NCI-H524 treated with DMSO at 0.1 percent for 48 hours (cell line): Measurements from ENCODE around the gene ZCCHC17.

Experiments used
- DNase-seq: peaks from one replicate; lab custom pipeline; 2025; lab: John Stamatoyannopoulos, UW

Gene ZCCHC17

DNA sequence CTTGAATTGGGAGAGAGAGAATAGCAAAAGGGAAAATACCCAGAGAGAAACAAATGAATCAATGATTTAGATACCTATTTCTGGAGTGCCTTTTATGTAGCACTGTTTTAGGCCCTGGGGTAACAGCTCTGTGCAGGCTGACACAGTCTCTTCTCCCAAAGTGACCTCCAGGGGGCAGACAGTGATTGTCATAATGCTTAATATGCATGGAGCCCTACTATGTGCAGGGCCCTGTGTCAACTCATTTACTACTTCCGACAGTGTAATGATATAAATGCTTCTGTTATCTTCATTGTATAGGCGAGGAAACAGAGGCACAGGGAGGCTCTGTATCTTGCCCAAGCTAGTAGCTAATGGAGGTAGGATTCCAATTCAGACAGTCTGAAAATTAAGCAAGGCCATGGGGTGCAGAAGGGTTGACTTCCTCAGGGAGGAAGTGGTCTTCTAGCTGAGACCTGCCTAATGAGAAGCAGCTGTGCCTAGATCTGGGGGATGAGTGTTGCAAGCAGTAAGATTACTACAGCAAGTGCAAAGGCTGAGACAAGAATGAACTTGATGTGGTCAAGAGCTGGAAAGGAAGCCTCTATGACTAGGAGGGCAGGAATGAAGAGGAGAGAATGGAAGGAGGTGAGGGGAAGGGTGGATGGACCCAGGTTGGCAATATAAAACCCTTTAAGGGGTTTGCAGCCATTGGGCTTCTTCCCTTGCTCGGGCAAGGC lies 100.0 kb downstream of the ZCCHC17 start:
- no peak for DNase-seq

DNA sequence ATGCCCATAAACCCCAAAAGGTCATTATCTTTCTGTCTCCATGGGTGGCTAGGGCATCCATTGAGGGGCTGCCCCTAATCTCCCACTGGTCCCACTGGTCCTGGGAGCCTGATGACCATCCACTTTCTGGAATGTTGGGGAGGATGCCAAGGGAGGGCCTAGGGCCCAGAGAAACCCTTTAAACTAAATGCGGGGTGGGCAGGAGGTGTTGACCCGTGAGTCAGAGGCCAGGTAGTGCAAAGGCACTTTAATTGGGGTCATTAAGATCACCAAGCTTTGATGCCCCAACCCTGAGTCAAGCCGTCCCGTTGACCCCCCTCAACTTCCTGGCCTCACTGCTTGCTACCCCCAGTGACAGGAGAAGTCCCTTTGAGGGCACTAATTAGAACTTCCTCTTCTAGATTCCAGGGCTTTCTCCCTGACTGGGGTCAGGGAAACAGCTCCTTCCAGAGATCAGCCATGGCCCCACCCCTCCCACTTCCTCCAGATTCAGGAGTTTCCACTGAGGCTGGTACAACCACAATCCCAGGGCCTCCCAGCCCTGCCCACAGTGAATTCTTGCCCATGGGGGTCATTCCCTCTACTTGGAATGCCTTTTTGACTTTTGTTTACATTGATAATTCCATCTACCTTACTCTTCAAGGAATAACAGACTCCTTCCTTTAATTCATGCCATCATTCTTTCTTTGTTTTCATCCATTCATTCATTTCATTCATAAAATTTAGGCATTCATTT lies 100.7 kb downstream of the ZCCHC17 start:
- no peak for DNase-seq

DNA sequence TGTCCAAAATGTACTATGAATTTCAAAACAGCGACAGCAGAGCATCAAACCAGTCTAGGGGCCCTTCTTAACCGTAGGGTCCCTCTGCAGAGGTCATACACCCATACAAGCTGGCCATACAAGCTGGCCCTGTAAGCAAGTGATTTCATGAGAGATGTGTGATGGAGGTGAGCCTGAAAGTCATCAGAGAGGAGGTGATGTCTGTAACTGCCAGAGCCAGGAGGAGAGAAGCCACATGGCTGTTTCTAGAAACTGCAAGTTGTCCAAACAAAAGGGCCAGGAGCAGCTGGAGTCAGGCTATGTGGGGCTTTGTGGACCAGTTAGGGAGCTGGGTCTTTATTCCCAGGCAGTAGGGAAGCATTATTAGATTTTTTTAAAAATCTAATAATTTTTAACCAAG lies 101.4 kb downstream of the ZCCHC17 start:
- no peak for DNase-seq

DNA sequence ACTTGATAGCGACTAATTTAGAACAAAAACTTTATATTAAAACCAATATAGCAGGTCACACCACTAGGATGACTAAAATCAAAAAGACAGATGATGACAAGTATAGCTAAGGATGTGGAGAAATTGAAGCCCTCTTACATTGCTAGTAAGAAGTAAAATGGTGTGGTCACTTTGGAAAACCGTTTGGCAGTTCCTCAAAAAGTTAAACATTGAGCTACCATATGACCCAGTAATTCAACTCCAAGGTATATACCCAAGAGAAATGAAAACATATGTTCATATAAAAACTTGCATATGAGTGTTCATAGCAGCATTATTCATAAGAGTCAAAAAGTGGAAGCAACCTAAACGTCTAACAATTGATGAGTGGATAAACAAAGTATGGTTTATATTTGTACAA lies 103.1 kb downstream of the ZCCHC17 start:
- no peak for DNase-seq

- DNase-seq: no peak
Observed at GRCh38 chr1:31400393-31400792, 103.6 kb downstream of the ZCCHC17 start.

GRCh38 chr1:31401241-31401640 lies 104.4 kb downstream of the ZCCHC17 start:
- DNase-seq: no peak

DNA sequence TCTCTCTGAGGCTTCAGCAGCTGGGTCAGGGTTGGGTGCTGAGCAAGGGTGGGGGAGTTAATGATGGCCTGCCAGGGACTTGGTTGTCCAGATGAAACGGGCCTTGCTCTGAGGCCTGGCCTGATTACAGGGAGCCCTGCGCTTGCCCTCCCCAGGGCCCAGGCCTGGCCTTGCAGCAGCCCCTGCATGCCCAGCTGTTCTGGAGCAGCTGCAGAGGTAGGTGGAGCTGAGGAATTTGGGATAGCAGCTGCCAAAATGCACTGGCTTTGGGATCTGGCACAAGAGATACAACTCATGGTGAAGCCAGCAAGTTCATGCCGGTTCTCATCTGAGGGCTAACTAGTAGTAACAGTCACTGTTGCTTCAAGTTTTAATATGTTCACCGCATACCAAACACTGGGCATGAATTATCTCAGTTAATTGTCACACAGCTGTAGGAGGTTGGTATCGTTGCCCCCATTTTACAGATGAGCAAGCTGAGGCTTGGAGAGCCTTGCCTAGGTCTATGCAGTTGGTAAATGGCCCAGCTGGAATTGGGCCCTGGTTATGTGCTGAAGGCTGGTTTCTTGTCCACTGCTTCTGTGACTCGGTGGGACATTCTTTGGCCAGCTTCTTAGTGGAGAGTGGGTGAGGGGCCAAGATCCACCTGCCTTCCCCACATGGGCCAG lies 108.9 kb downstream of the ZCCHC17 start:
- DNase-seq: no peak

GRCh38 chr1:31407029-31407626 lies 110.3 kb downstream of the ZCCHC17 start:
- DNase-seq: no peak

GRCh38 chr1:31408788-31409318 lies 112.0 kb downstream of the ZCCHC17 start:
- DNase-seq: no peak

GRCh38 chr1:31409946-31410858 lies 113.4 kb downstream of the ZCCHC17 start:
- DNase-seq: no peak

- DNase-seq: no peak
Observed at GRCh38 chr1:31410871-31411270, 114.0 kb downstream of the ZCCHC17 start.

DNA sequence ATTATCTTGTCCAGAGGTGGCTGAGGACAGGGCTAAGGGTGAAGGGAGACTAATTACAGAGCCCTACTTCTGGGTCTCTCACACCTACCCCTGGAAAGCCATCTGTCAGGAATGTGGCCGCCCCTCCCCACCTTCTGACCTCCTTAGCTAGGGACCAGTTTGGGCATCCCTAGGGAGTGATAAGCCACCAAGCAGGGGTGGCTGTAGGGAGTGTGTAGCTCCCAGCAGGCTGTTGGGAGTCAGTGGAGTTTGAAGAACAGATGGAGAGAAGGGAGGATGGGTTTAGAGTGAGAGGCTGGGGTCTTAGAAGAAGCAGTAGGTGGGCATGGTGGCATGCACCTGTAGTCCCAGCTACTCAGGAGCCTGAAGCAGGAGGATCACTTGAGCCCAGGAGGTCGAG lies 115.4 kb downstream of the ZCCHC17 start:
- no peak for DNase-seq

DNA sequence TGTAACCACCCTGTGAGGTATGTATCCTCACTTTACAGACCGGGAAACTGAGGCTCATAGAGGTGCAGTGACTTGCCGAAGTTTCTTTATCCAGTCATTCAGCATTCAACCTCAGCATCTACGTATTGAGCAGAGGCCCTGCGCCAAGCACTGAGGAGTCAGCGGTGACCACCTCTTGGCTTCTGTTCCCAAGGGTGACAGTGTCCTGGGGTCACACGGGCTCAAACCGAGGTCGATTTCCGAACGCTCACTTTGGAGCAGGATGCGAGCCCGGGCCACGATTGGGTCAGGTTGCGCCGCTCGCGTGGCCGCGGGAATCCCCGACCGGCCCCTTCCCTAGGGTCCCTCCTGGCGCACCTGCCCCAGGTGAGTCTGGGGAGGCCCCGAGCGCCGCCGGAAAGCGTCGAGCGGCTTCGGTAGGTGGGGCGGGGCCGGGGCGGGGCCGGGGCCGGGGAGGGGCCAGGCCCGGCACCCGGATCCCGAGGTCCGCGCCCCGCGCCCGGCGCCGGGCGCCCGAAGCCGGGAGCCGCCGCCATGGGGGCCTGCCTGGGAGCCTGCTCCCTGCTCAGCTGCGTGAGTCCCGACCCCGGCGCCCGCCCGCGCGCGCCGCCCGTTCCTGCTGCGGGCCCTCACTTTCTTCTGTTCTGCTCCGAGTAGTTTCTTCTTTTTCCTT lies 116.0 kb downstream of the ZCCHC17 start, which contains the start of gene SERINC2:
SERINC2 (plus strand) TSS at position 482 of the 673 bp plus-strand sequence; CDS start at position 535, 53 bp downstream.
- DNase-seq: no peak

GRCh38 chr1:31413405-31414001 lies 116.7 kb downstream of the ZCCHC17 start:
- DNase-seq: no peak
